ENCODE results near the gene IP6K3. TPM values are rescaled to one million over a fixed set of nuclear protein-coding genes. Genes with fewer than 3 reads are reported as not detected.

IP6K3 gene
- total and polyA plus RNA-seq, 11 donors, result 11.7 to 72.4 (median 30.8) TPM

GRCh38 chr6:33672808-33673207 lies 73.9 kb downstream of the IP6K3 start:
- ATAC-seq (peak; percentile 93 to 98 (median 96)), DNase-seq (peak; percentile 80 to 95 (median 89))
- WGBS, 4 donors, result 13 to 39% (median 32%) methylated on average over 4 to 5 of the region's 5 CpGs
- intact Hi-C loops (cut with DNase I), result loop anchor here in 7 of 10 donors (2.0 to 10.0 kb wide), 6 partner anchors 41 to 88 kb away; partner anchors contain the start of gene BAK1 (in 1 of the 7)
- TF ChIP-seq CTCF (IDR thresholded peaks at IDR 0.05) (peak; percentile 20 to 73 (median 59)), POLR2A (IDR thresholded peaks at IDR 0.05) (no peak)
- H3K36me3 ChIP-seq, result peaks cover 0 to 68% (median 44%) of the 10 kb centered on the region in 9 donors
- H3K9me3 ChIP-seq, result no peaks in the 10 kb centered on the region
- peaks cover 0 to 13% (median 6%) of the 10 kb centered on the region in 12 donors for H3K4me1 ChIP-seq
- no peak overlapping the region for H3K27ac ChIP-seq
- no peaks in the 10 kb centered on the region for H3K27me3 ChIP-seq
- no peak overlapping the region for H3K4me3 ChIP-seq

- TF ChIP-seq CTCF (IDR thresholded peaks at IDR 0.05) (no peak), POLR2A (IDR thresholded peaks at IDR 0.05) (no peak)
- WGBS, 4 donors, result 93 to 97% (median 94%) methylated on average over 3 of the region's 3 CpGs
- no peaks in the 10 kb centered on the region for H3K27me3 ChIP-seq
- H3K4me3 ChIP-seq, result no peak overlapping the region
- ATAC-seq, result no peak
- no peaks in the 10 kb centered on the region for H3K9me3 ChIP-seq
- intact Hi-C loops (cut with DNase I), result loop anchor here in 8 of 10 donors (2.0 to 10.0 kb wide), 7 partner anchors 39 to 87 kb away; partner anchors contain the start of gene BAK1 (in 1 of the 8)
- H3K36me3 ChIP-seq, result peaks cover 0 to 69% (median 44%) of the 10 kb centered on the region in 9 donors
- H3K4me1 ChIP-seq, result peaks cover 0 to 13% (median 6%) of the 10 kb centered on the region in 12 donors
- H3K27ac ChIP-seq, result no peak overlapping the region
- DNase-seq, result no peak
Observed at GRCh38 chr6:33671744-33672072, 75.0 kb downstream of the IP6K3 start.

MicroRNAs within 50 kb of the gene (microRNA counts, 767-probe panel; counts per million panel counts)
- 0 to 71.6 counts per million in 2 donors for microRNA hsa-miR-3934

Small RNA genes within 50 kb of the gene (microRNA-seq; reads per million reads assigned to microRNA genes)
- 1.5 to 3.5 (median 2.1) reads per million in 4 donors for gene MIR3934

Other genes starting within 250 kb of the IP6K3 start
- 10 to 100 TPM; 13.9 to 33.4 (median 18.9) TPM for gene BAK1, start 166.6 kb downstream of the IP6K3 start, total RNA-seq
- 10 to 100 TPM; 18.1 to 55.3 TPM for gene BAK1, start 166.6 kb downstream of the IP6K3 start, polyA plus RNA-seq
- 10 to 100 TPM in 2 of 9 donors, 1 to 10 TPM in 7; 4.8 to 33.5 (median 7.8) TPM for gene ITPR3, start 125.6 kb downstream of the IP6K3 start, total RNA-seq
- 1 to 10 TPM; 6.1 to 8.9 TPM for gene ITPR3, start 125.6 kb downstream of the IP6K3 start, polyA plus RNA-seq
- 100 to 1,000 TPM in 8 of 9 donors, 10 to 100 TPM in 1; 88.5 to 298 (median 195) TPM for gene UQCC2, start 35.2 kb downstream of the IP6K3 start, total RNA-seq
- 100 to 1,000 TPM; 123 to 496 TPM for gene UQCC2, start 35.2 kb downstream of the IP6K3 start, polyA plus RNA-seq
- gene LEMD2, start 42.2 kb upstream of the IP6K3 start, total RNA-seq, result 10 to 100 TPM; 21.2 to 41.5 (median 25.7) TPM
- 10 to 100 TPM; 29.9 to 51.3 TPM for gene LEMD2, start 42.2 kb upstream of the IP6K3 start, polyA plus RNA-seq
- gene MLN, start 57.1 kb upstream of the IP6K3 start, total RNA-seq, result not detected
- not detected for gene MLN, start 57.1 kb upstream of the IP6K3 start, polyA plus RNA-seq

All from heart left ventricle (tissue), 16 donors.